ENCODE data around the gene EFCAB6.

DNA sequence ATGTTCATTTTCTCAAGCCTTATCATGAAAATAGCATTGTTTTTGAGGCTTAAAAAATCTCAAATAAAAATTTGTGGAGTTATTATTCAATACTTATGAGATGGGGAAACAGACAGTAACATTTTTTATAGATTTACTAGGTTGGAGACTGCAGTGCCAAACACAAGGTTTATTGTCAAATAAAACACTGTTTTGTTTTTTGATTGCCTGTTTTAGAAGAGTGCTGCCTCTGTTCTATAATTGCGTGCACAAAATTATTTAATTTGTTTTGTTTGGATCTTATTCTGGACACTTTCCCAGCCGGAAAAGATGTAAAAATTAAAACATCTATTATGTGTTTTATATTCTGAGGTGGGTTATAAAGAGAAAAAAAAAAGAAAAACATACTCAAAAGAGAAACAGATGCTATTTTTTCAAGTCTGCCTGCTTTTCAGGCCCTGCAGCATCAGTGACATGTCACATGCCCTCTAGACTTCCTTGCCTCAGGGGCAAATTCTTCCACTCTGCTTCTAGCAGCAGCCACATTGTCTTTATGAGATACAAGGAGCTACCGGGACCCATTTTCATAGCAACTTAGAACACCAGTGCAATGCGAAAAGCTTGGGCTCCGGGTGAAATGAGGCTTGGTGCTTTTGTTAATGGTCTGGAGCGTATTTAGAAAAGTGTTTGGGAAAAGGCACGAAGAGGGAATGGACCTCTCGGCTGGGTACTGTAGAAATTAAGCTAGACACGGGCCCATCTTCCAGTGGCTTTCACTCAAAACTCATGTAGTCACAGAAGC is 77.5 kb downstream of the EFCAB6 start:
- TF ChIP-seq POLR2A (IDR thresholded peaks at IDR 0.05), result no peak
- TF ChIP-seq, protein P1, sequence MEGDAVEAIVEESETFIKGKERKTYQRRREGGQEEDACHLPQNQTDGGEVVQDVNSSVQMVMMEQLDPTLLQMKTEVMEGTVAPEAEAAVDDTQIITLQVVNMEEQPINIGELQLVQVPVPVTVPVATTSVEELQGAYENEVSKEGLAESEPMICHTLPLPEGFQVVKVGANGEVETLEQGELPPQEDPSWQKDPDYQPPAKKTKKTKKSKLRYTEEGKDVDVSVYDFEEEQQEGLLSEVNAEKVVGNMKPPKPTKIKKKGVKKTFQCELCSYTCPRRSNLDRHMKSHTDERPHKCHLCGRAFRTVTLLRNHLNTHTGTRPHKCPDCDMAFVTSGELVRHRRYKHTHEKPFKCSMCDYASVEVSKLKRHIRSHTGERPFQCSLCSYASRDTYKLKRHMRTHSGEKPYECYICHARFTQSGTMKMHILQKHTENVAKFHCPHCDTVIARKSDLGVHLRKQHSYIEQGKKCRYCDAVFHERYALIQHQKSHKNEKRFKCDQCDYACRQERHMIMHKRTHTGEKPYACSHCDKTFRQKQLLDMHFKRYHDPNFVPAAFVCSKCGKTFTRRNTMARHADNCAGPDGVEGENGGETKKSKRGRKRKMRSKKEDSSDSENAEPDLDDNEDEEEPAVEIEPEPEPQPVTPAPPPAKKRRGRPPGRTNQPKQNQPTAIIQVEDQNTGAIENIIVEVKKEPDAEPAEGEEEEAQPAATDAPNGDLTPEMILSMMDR (IDR thresholded peaks at IDR 0.05), result no peak

Measured in heart left ventricle (tissue), 13 donors.